ENCODE measurements around the gene MTCH1. TPM values are rescaled to one million over a fixed set of nuclear protein-coding genes. Genes with fewer than 3 reads are reported as not detected.
A peak's percentile ranks its signal among the peaks of the same experiment; 100 is the strongest.

The MTCH1 gene
- total and polyA plus RNA-seq, 9 of the 15 experiments (the other 6 are each of a cell fraction or from before 2014, with no cell fraction given) = 7.9 to 161 (median 118) TPM

DNA sequence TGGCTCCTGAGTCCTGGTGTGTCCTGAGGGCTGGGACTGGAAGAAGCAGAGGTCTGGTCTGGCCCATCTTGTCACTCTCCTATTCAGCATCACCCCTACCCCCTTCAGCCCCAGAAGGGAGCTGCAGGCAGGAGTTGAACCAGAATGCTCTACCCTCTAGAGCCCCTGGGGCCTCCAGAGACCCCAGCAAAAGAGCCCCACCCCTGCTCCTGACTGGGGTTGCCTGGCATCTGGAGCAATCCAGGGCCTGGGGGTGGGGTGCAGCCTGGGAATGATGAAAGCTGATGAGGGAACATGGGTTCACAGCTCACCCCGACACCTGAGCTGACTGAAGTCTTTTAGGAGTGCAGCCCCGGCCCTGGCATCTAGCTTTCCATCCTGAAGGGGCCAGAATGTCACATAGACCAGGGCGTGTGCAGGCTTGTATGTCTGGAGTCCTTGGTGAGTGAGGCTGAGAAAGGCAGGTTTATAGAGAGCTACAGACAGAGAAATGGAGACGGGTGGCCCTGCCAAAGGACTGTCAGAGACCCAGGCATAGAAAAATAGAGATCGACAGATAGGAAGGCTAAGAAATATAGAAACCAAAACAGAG lies 31.7 kb upstream of the MTCH1 start:
- H3K27ac ChIP-seq (ENCODE audit: extremely low read depth, low read depth, low read length) = no peak overlapping the region
- no peaks in the 10 kb centered on the region for H3K9me3 ChIP-seq (replicated peaks; ENCODE audit: control insufficient read depth, insufficient read depth, low read depth, low read length)
- peaks cover 13 to 26% of the 10 kb centered on the region in 2 experiments for H3K4me1 ChIP-seq (replicated peaks in 1 of 2; ENCODE audit: control insufficient read depth in 2 of 2, insufficient read depth in 2 of 2, low read length in 2 of 2)
- H3K4me2 ChIP-seq (ENCODE audit: insufficient read depth, low read length) = no peak overlapping the region
- H3K27me3 ChIP-seq (ENCODE audit: control insufficient read depth in 2 of 2, insufficient read depth in 2 of 2, low read length in 2 of 2) = no peaks in the 10 kb centered on the region; a peak in 1 of 5 replicates
- no peaks in the 10 kb centered on the region for H3K79me2 ChIP-seq (ENCODE audit: control insufficient read depth, insufficient read depth, low read length)
- FAIRE-seq (no peak), DNase-seq (ENCODE audit: extremely low read depth in 1 of 4, low spot score in 3 of 4) (no peak), ATAC-seq (peak; percentile 1; the same call in 2 of the 3 replicates)
- TF ChIP-seq LARP7 (IDR thresholded peaks at IDR 0.05) = no peak
- TF ChIP-seq SETDB1 (IDR thresholded peaks at IDR 0.05; ENCODE audit: low read length) = no peak
- TF ChIP-seq DNMT1 (IDR thresholded peaks at IDR 0.05) = no peak
- no peak for TF ChIP-seq EZH2 (IDR thresholded peaks at IDR 0.05; ENCODE audit: borderline replicate concordance, low read depth, low read length)
- no peak for TF ChIP-seq HIVEP1 (CRISPR knock-in tag; IDR thresholded peaks at IDR 0.05)
- no peak for TF ChIP-seq EP300 (IDR thresholded peaks at IDR 0.05; ENCODE audit: low read length)
- TF ChIP-seq TBP (optimal IDR thresholded peaks at IDR 0.05; ENCODE audit: low read depth, low read length) = no peak
- TF ChIP-seq GABPB2 (CRISPR knock-in tag; conservative IDR thresholded peaks at IDR 0.05) = no peak
- TF ChIP-seq, protein P1, sequence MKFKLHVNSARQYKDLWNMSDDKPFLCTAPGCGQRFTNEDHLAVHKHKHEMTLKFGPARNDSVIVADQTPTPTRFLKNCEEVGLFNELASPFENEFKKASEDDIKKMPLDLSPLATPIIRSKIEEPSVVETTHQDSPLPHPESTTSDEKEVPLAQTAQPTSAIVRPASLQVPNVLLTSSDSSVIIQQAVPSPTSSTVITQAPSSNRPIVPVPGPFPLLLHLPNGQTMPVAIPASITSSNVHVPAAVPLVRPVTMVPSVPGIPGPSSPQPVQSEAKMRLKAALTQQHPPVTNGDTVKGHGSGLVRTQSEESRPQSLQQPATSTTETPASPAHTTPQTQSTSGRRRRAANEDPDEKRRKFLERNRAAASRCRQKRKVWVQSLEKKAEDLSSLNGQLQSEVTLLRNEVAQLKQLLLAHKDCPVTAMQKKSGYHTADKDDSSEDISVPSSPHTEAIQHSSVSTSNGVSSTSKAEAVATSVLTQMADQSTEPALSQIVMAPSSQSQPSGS (CRISPR knock-in tag; IDR thresholded peaks at IDR 0.05) = no peak
- no peak for TF ChIP-seq ZKSCAN1 (IDR thresholded peaks at IDR 0.05; ENCODE audit: low read depth, low read length)
- TF ChIP-seq ARHGAP35 (IDR thresholded peaks at IDR 0.05; ENCODE audit: partially characterized antibody) = no peak
- no peak for TF ChIP-seq U2AF1 (optimal IDR thresholded peaks at IDR 0.05; ENCODE audit: low read depth, low read length)
- no peak for TF ChIP-seq SPI1 (IDR thresholded peaks at IDR 0.05; ENCODE audit: borderline replicate concordance, low read depth, low read length)
- TF ChIP-seq U2AF2 (optimal IDR thresholded peaks at IDR 0.05; ENCODE audit: low read depth, low read length) = no peak
- TF ChIP-seq TEAD2 (tag; IDR thresholded peaks at IDR 0.05) = no peak
- no peak for TF ChIP-seq TGIF2 (CRISPR knock-in tag; IDR thresholded peaks at IDR 0.05)
- TF ChIP-seq ZNF24 (IDR thresholded peaks at IDR 0.05) = no peak
- TF ChIP-seq MAFF (IDR thresholded peaks at IDR 0.05; ENCODE audit: low read length) = no peak
- no peak for TF ChIP-seq ZNF212 (CRISPR knock-in tag; IDR thresholded peaks at IDR 0.05)
- no peak for TF ChIP-seq GATAD2B (IDR thresholded peaks at IDR 0.05; ENCODE audit: borderline replicate concordance)
- H2AFZ ChIP-seq (ENCODE audit: low read depth, low read length) = peak overlapping the region; percentile 71; the same call in 1 of the 2 replicates
- H3K4me3 ChIP-seq = no peak overlapping the region
- no TSS peak for BruUV-seq (replicated peaks)
- peaks cover 4% of the 10 kb centered on the region; the same call in 1 of the 2 replicates for H4K20me1 ChIP-seq (replicated peaks; ENCODE audit: control insufficient read depth, insufficient read depth, low read length)
- intact Hi-C loops (cut with micrococcal nuclease) (loop anchor here (1.0 to 10.0 kb wide), 7 partner anchors 40 to 298 kb away; partner anchors contain the start of gene C6orf89), in situ Hi-C loops (cut with MboI) (loop anchor here (25.0 kb wide), 1 partner anchor 1470 kb away; no protein-coding TSS in a partner anchor)
- H3K36me3 ChIP-seq (ENCODE audit: control insufficient read depth, insufficient read depth, low read length) = no peaks in the 10 kb centered on the region
- POLR2A ChIA-PET = interaction anchor here (0.6 to 2.5 kb wide), 19 partner anchors 10 to 562 kb away, joined by 3 to 14 read pairs (median 4); partner anchors contain the start of genes C6orf89 and MTCH1
- 39% methylated on average over 5 of the region's 5 CpGs for WGBS (ENCODE audit: insufficient coverage, low coverage, missing lambda C conversion rate)
- peaks cover 3% of the 10 kb centered on the region for H3K9me1 ChIP-seq (ENCODE audit: control insufficient read depth, insufficient read depth, low read length)
- CTCF ChIA-PET (ENCODE audit: low intra/inter-chr PET ratio) = interaction anchor here (0.6 to 9.7 kb wide), 22 partner anchors 11 to 674 kb away, joined by 3 to 204 read pairs (median 6); partner anchors contain the start of genes C6orf89, MTCH1 and PIM1
- H3K9ac ChIP-seq (ENCODE audit: insufficient read depth in 1 of 2, low read depth in 2 of 2, low read length in 2 of 2) = 0 out of 4 replicates have a peak overlapping the region, but pooled peaks of 1 of the 2 experiments have one; percentile 12
